Neural progenitor cell (in vitro differentiated cells): ENCODE results near the gene AKAP1.

Experiments
- EZH2 ChIP-seq: fragments of 200-600 bp; sonication (generic); IDR thresholded peaks from 2 replicates; pipeline ENCODE4 v1.6.1; 2017; ENCODE audit warnings: antibody characterized with exemption, mild to moderate bottlenecking, moderate library complexity
- TF ChIP-seq, protein P1 (sequence below): fragments of 200-600 bp; sonication (generic); IDR thresholded peaks from 2 replicates; pipeline ENCODE4 v1.5.1; 2017; ENCODE audit warnings: antibody characterized with exemption, mild to moderate bottlenecking

DNA sequence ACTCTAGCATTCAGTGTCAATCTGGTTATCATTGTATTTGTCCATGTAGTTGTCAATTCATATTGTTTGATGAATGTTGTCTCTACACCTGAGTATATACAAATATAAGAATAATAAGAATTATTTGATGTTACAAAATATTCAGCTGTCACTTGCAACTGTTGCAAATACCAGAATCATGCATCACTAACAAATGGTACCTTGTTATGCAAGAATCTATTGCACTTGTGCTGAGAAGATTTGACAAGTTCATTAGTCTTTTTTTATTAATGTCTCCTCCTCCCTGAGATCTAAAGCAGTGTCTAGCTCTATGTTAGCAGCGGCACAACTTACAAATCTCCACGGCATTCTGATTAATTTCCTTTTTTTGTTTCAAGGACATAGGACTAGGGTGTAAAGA is 22.2 kb upstream of the AKAP1 start:
- TF ChIP-seq EZH2 = no peak
- TF ChIP-seq, protein P1, sequence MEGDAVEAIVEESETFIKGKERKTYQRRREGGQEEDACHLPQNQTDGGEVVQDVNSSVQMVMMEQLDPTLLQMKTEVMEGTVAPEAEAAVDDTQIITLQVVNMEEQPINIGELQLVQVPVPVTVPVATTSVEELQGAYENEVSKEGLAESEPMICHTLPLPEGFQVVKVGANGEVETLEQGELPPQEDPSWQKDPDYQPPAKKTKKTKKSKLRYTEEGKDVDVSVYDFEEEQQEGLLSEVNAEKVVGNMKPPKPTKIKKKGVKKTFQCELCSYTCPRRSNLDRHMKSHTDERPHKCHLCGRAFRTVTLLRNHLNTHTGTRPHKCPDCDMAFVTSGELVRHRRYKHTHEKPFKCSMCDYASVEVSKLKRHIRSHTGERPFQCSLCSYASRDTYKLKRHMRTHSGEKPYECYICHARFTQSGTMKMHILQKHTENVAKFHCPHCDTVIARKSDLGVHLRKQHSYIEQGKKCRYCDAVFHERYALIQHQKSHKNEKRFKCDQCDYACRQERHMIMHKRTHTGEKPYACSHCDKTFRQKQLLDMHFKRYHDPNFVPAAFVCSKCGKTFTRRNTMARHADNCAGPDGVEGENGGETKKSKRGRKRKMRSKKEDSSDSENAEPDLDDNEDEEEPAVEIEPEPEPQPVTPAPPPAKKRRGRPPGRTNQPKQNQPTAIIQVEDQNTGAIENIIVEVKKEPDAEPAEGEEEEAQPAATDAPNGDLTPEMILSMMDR = no peak
